GM06990 (cell line): ENCODE measurements around the gene ZNF598.
A peak's percentile ranks its signal among the peaks of the same experiment; 100 is the strongest.

Experiments used
- DNase-seq: peaks from one replicate; pipeline ENCODE4 v3.0.0-alpha.2; 2011; ENCODE audit not compliant: insufficient read length; ENCODE audit errors: extremely low read depth
- H3K27me3 ChIP-seq: replicated peaks from 2 replicates; pipeline ENCODE4 v1.6.0; 2011; ENCODE audit warnings: low read length; ENCODE audit not compliant: control insufficient read depth, insufficient read depth
- H3K36me3 ChIP-seq: 2 replicates; pipeline ENCODE4 v1.5.1; 2011; ENCODE audit warnings: low read length; ENCODE audit not compliant: control insufficient read depth, insufficient read depth
- H3K4me3 ChIP-seq: replicated peaks from 2 replicates; pipeline ENCODE4 v1.5.1; 2011; ENCODE audit warnings: low read depth, mild to moderate bottlenecking, control low read depth, low read length
- CTCF ChIP-seq: IDR thresholded peaks from 2 replicates; pipeline ENCODE4 v1.5.1; 2011; ENCODE audit warnings: low read length, control low read depth, mild to moderate bottlenecking, inconsistent platforms; ENCODE audit not compliant: insufficient read depth, poor library complexity, severe bottlenecking

Gene ZNF598

GRCh38 chr16:2025251-2025650, 15.6 kb upstream of the ZNF598 start:
- Histone ChIP-seq H3K27me3 (peaks cover 12% of the 10 kb centered on the region), H3K4me3 (no peak overlapping the region), H3K36me3 (no peaks in the 10 kb centered on the region)
- no peak for DNase-seq
- TF ChIP-seq CTCF: no peak

DNA sequence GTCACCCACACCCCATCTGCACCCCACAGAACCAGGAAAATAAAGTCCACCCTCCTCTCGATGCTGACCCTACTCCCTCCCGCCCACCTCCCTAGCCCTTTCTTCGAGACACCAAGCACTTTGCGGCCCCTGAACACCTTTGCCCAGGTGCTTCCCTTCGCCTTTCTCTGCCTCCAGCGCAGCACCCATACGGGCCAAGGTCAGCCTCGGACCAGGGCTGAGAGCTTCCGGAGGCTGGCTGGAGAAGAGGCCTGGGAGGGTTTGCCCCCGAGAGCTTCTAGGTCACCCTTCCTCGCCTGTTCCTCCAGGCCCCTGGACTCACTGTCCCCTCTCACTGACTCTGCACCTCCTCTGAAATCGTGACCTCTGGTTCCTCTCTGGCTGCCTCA, 14.4 kb upstream of the ZNF598 start:
- Histone ChIP-seq H3K4me3 (no peak overlapping the region), H3K27me3 (peaks cover 12% of the 10 kb centered on the region), H3K36me3 (no peaks in the 10 kb centered on the region)
- no peak for TF ChIP-seq CTCF
- DNase-seq: no peak

DNA sequence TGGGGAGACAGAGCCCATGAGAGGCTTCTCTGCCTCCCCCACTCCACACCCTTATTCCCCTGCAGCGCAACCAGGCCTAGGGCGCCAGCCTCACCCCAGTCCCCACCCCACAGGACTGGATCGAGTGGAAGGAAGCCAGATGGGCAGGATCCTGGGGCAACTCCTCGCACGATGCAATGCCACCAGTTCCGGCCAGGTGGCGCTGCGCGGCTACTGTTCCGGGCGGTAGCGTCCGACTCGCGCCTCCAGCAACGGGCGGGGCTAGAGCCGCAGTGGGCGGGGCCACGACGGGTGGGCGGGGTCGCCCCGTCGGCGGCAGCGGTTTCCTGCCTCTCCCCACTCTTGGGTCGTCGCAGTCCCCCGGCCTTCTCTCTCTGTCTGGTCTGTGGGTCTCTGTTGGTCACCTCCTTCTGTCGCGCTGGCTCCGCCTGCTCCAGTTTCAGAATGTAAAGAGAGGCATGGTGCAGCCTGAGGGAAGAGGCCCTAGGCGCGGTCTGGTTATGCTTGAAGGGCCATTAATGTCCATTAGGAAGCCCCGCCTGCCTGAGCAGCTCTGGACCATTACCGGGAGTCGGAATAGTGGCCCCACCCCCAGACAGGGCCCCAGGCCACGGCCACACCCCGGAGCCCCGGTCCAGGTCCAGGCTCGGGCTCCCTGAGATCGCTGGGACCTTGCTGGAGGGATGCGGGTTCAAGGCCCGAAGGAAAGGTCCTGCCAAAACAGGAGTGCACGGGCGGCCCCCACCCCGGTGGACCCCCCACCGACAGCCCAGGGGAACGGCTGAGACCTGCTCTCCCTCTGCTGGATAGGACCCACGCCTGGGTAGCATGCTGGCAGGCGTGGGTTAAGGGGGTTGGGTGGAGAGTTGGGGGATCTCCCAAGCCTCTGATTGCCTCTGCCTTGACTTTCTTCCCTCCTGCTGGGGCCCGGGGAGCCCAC, 13.7 kb upstream of the ZNF598 start:
- Histone ChIP-seq H3K36me3 (no peaks in the 10 kb centered on the region), H3K4me3 (no peak overlapping the region; the same call in 1 of the 2 replicates), H3K27me3 (peaks cover 10% of the 10 kb centered on the region)
- peak; percentile 88 for TF ChIP-seq CTCF
- peak; percentile 90 for DNase-seq

GRCh38 chr16:2022723-2023091, 13.1 kb upstream of the ZNF598 start:
- TF ChIP-seq CTCF: no peak
- Histone ChIP-seq H3K27me3 (peaks cover 7% of the 10 kb centered on the region), H3K4me3 (no peak overlapping the region), H3K36me3 (no peaks in the 10 kb centered on the region)
- DNase-seq: no peak

- Histone ChIP-seq H3K4me3 (no peak overlapping the region), H3K36me3 (no peaks in the 10 kb centered on the region), H3K27me3 (no peaks in the 10 kb centered on the region)
- DNase-seq: no peak
- TF ChIP-seq CTCF: no peak
Observed at GRCh38 chr16:2019921-2020831, 10.6 kb upstream of the ZNF598 start.
